IMR-90 (cell line): Measurements from ENCODE around the gene RAB11FIP4. TPM values are rescaled to one million over a fixed set of nuclear protein-coding genes. Genes with fewer than 3 reads are reported as not detected.

Experiments
- ATAC-seq: fragments of 200-7000 bp; cut with Tn5 transposase; 2 replicates; pipeline ENCODE4 v1.9.1; 2020; ENCODE audit warnings: low read depth, mild to moderate bottlenecking, moderate library complexity
- BruUV-seq: library from RNA; stranded (reverse); fragments of 400-500 nt; replicated peaks from 2 replicates; lab custom pipeline; 2021; lab: Mats Ljungman, UMichigan
- CTCF ChIA-PET: fragments of 300-600 bp; formaldehyde crosslinking; extraction: SDS; loops from one replicate; lab custom pipeline; 2021; ENCODE audit warnings: antibody characterized with exemption; lab: Yijun Ruan, JAX
- POLR2A ChIA-PET: fragments of 300-600 bp; sonication (Branson Sonifier 250); formaldehyde crosslinking; loops from one replicate; lab custom pipeline; 2022; ENCODE audit warnings: antibody characterized with exemption; ENCODE audit not compliant: unreplicated experiment; lab: Charles Lee
- DNase-seq: peaks from one replicate; pipeline ENCODE4 v3.0.0; 2013
- H2AFZ ChIP-seq: replicated peaks from 2 replicates; pipeline ENCODE3; 2013; ENCODE audit warnings: low read length, mild to moderate bottlenecking; ENCODE audit not compliant: poor library complexity
- H2AK5ac ChIP-seq: 2 replicates; pipeline ENCODE4 v1.6.1; 2013; ENCODE audit warnings: low read depth, low read length, inconsistent platforms
- H2AK9ac ChIP-seq: replicated peaks from 2 replicates; pipeline ENCODE3; 2013; ENCODE audit warnings: mild to moderate bottlenecking, low read depth, low read length, moderate library complexity; ENCODE audit not compliant: poor library complexity
- H2BK120ac ChIP-seq: 2 replicates; pipeline ENCODE4 v1.6.1; 2013; ENCODE audit warnings: low read depth, low read length, inconsistent platforms
- H2BK15ac ChIP-seq: 3 replicates; pipeline ENCODE4 v1.6.1; 2013; ENCODE audit warnings: low read depth, low read length, inconsistent platforms
- H2BK20ac ChIP-seq: 2 replicates; pipeline ENCODE4 v1.6.1; 2013; ENCODE audit warnings: low read depth, mild to moderate bottlenecking, inconsistent platforms, low read length, moderate library complexity
- H2BK5ac ChIP-seq: 2 replicates; pipeline ENCODE4 v1.6.1; 2013; ENCODE audit warnings: mild to moderate bottlenecking, low read depth, low read length, inconsistent platforms; ENCODE audit not compliant: poor library complexity, severe bottlenecking
- H3K14ac ChIP-seq: replicated peaks from 2 replicates; pipeline ENCODE4 v1.6.1; 2013; ENCODE audit warnings: low read depth, low read length, inconsistent platforms
- H3K18ac ChIP-seq: 2 replicates; pipeline ENCODE4 v1.6.1; 2013; ENCODE audit warnings: low read depth, low read length, control low read depth
- H3K23ac ChIP-seq: 2 replicates; pipeline ENCODE4 v1.6.1; 2013; ENCODE audit warnings: low read depth, low read length, inconsistent platforms
- H3K27ac ChIP-seq: 2 replicates; pipeline ENCODE4 v1.5.1; 2013; ENCODE audit warnings: mild to moderate bottlenecking, control low read depth, low read length; ENCODE audit not compliant: insufficient read depth
- H3K27me3 ChIP-seq: 2 replicates; pipeline ENCODE4 v1.6.1; 2013; ENCODE audit warnings: low read length; ENCODE audit not compliant: control insufficient read depth, insufficient read depth
- H3K36me3 ChIP-seq: 2 replicates; pipeline ENCODE4 v1.6.1; 2013; ENCODE audit warnings: low read length, mixed read lengths; ENCODE audit not compliant: control insufficient read depth, insufficient read depth
- H3K4ac ChIP-seq: 2 replicates; pipeline ENCODE4 v1.6.1; 2013; ENCODE audit warnings: low read depth, low read length, inconsistent platforms
- H3K4me1 ChIP-seq: 2 replicates; pipeline ENCODE4 v1.6.1; 2013; ENCODE audit warnings: low read length, mixed read lengths; ENCODE audit not compliant: control insufficient read depth, insufficient read depth
- H3K4me2 ChIP-seq: 2 replicates; pipeline ENCODE4 v1.6.1; 2013; ENCODE audit warnings: low read depth, mild to moderate bottlenecking, control low read depth, low read length, moderate library complexity
- H3K4me3 ChIP-seq: 2 replicates; pipeline ENCODE4 v1.5.1; 2013; ENCODE audit warnings: low read depth, mild to moderate bottlenecking, control low read depth, low read length, moderate library complexity; ENCODE audit not compliant: insufficient read depth
- H3K56ac ChIP-seq: 2 replicates; pipeline ENCODE4 v1.6.1; 2013; ENCODE audit warnings: low read length, inconsistent platforms; ENCODE audit not compliant: insufficient read depth; ENCODE audit errors: extremely low read depth
- H3K79me1 ChIP-seq, 2 experiments: 2 replicates each; pipeline ENCODE4 v1.6.1; 2013; ENCODE audit warnings: low read length in 2 of 2, inconsistent platforms in 1 of 2, low read depth in 1 of 2
- H3K9ac ChIP-seq: 2 replicates; pipeline ENCODE4 v1.6.1; 2013; ENCODE audit warnings: low read depth, low read length, control low read depth
- H3K9me1 ChIP-seq: 2 replicates; pipeline ENCODE4 v1.6.1; 2013; ENCODE audit warnings: low read length, inconsistent platforms; ENCODE audit not compliant: insufficient read depth
- H3K9me3 ChIP-seq: 2 replicates; pipeline ENCODE4 v1.6.1; 2013; ENCODE audit warnings: low read length; ENCODE audit not compliant: control insufficient read depth, insufficient read depth
- H4K20me1 ChIP-seq: 2 replicates; pipeline ENCODE4 v1.6.1; 2013; ENCODE audit warnings: low read length, inconsistent platforms; ENCODE audit not compliant: insufficient read depth
- H4K5ac ChIP-seq: 2 replicates; pipeline ENCODE4 v1.6.1; 2013; ENCODE audit warnings: mild to moderate bottlenecking, low read depth, low read length, control low read depth
- H4K8ac ChIP-seq, 2 experiments: 2 replicates each; pipeline ENCODE4 v1.6.1; 2013; ENCODE audit warnings: low read depth in 2 of 2, low read length in 2 of 2, control low read depth in 1 of 2, inconsistent platforms in 1 of 2
- H4K91ac ChIP-seq: 2 replicates; pipeline ENCODE4 v1.6.1; 2013; ENCODE audit warnings: low read depth, low read length, inconsistent platforms; ENCODE audit not compliant: insufficient read depth
- BHLHE40 ChIP-seq: fragments of 150-350 bp; IDR thresholded peaks from 2 replicates; pipeline ENCODE4 v1.6.1; 2016; ENCODE audit warnings: mild to moderate bottlenecking, low read depth, low read length
- CEBPB ChIP-seq: IDR thresholded peaks from 2 replicates; pipeline ENCODE4 v1.6.1; 2012; ENCODE audit warnings: low read depth, low read length, improper control_type of control experiment
- FOS ChIP-seq: fragments of 150-350 bp; IDR thresholded peaks from 2 replicates; pipeline ENCODE4 v1.6.1; 2016; ENCODE audit warnings: low read depth, low read length
- MAFK ChIP-seq: IDR thresholded peaks from 2 replicates; pipeline ENCODE4 v1.6.1; 2012; ENCODE audit warnings: low read depth, low read length, improper control_type of control experiment
- MAZ ChIP-seq: IDR thresholded peaks from 2 replicates; pipeline ENCODE4 v1.6.1; 2012; ENCODE audit warnings: low read depth, mild to moderate bottlenecking, low read length, improper control_type of control experiment, moderate library complexity, borderline replicate concordance
- MXI1 ChIP-seq: IDR thresholded peaks from 2 replicates; pipeline ENCODE4 v1.6.1; 2012; ENCODE audit warnings: low read depth, mild to moderate bottlenecking, low read length, moderate library complexity, borderline replicate concordance
- NFE2L2 ChIP-seq: fragments of 150-350 bp; IDR thresholded peaks from 2 replicates; pipeline ENCODE4 v1.6.1; 2016; ENCODE audit warnings: low read depth, mild to moderate bottlenecking, low read length
- POLR2A ChIP-seq: IDR thresholded peaks from 2 replicates; pipeline ENCODE4 v1.6.1; 2012; ENCODE audit warnings: mild to moderate bottlenecking, low read depth, low read length
- RAD21 ChIP-seq: IDR thresholded peaks from 2 replicates; pipeline ENCODE4 v1.6.1; 2012; ENCODE audit warnings: low read length, improper control_type of control experiment
- RCOR1 ChIP-seq: IDR thresholded peaks from 2 replicates; pipeline ENCODE4 v1.6.1; 2012; ENCODE audit warnings: mild to moderate bottlenecking, low read length, improper control_type of control experiment; ENCODE audit not compliant: insufficient replicate concordance
- RFX5 ChIP-seq: IDR thresholded peaks from 2 replicates; pipeline ENCODE4 v1.8.0; 2012; ENCODE audit warnings: low read depth, mild to moderate bottlenecking, low read length, moderate library complexity
- SMC3 ChIP-seq: fragments of 150-350 bp; IDR thresholded peaks from 2 replicates; pipeline ENCODE4 v1.6.1; 2016; ENCODE audit warnings: low read depth, mild to moderate bottlenecking, antibody characterized with exemption, low read length, moderate library complexity
- WGBS, 2 experiments: methylation state at CpG; one replicate each; pipeline versions ENCODE4 v1.1.5 to v1.1.7; 2013; ENCODE audit warnings: missing lambda C conversion rate in 2 of 2; ENCODE audit not compliant: insufficient read length in 1 of 2; ENCODE audit errors: extremely low coverage in 2 of 2; 5-methylcytosine and 5-hydroxymethylcytosine counted together
- dilution Hi-C: fragments of 300-500 bp; cut with HindIII; formaldehyde crosslinking; loops from one replicate; pipeline ENCODE4 v1.14.3; 2018; ENCODE audit warnings: low sequenced_read_pairs; ENCODE audit not compliant: unreplicated experiment
- in situ Hi-C: fragments of 300-500 bp; cut with MboI; formaldehyde crosslinking; loops from 3 replicates; pipeline ENCODE4 v1.14.3; 2019; ENCODE audit warnings: low sequenced_read_pairs, inconsistent platforms, mixed read lengths
- intact Hi-C: fragments of 100-400 bp; cut with micrococcal nuclease; formaldehyde crosslinking; loops from 2 replicates; pipeline ENCODE4 v1.10.0; 2022
- polyA plus RNA-seq, 3 experiments: library from polyadenylated mRNA; depleted of rRNA; stranded (reverse); fragments of >200 nt; gene quantifications; 2 replicates each; pipeline ENCODE4 v1.2.3, GENCODE V29; 2012; ENCODE audit warnings: low replicate concordance in 1 of 3
- total RNA-seq: library from RNA; depleted of rRNA; stranded (reverse); fragments of >200 nt; gene quantifications from 2 replicates; pipeline ENCODE4 v1.2.3, GENCODE V29; 2012
- TF ChIP-seq, protein P1 (sequence below): fragments of 150-350 bp; IDR thresholded peaks from 2 replicates; pipeline ENCODE4 v1.6.1; 2017; ENCODE audit warnings: mild to moderate bottlenecking, antibody characterized with exemption, low read length, low read depth
- TF ChIP-seq, protein P2 (sequence below): conservative IDR thresholded peaks from 2 replicates; pipeline ENCODE4 v1.5.1; 2012; ENCODE audit warnings: mild to moderate bottlenecking, low read depth, low read length, improper control_type of control experiment

The RAB11FIP4 gene
- total and polyA plus RNA-seq, 2 of the 4 experiments (the other 2 are of a cell fraction) = 0.68 to 1.1 TPM

DNA sequence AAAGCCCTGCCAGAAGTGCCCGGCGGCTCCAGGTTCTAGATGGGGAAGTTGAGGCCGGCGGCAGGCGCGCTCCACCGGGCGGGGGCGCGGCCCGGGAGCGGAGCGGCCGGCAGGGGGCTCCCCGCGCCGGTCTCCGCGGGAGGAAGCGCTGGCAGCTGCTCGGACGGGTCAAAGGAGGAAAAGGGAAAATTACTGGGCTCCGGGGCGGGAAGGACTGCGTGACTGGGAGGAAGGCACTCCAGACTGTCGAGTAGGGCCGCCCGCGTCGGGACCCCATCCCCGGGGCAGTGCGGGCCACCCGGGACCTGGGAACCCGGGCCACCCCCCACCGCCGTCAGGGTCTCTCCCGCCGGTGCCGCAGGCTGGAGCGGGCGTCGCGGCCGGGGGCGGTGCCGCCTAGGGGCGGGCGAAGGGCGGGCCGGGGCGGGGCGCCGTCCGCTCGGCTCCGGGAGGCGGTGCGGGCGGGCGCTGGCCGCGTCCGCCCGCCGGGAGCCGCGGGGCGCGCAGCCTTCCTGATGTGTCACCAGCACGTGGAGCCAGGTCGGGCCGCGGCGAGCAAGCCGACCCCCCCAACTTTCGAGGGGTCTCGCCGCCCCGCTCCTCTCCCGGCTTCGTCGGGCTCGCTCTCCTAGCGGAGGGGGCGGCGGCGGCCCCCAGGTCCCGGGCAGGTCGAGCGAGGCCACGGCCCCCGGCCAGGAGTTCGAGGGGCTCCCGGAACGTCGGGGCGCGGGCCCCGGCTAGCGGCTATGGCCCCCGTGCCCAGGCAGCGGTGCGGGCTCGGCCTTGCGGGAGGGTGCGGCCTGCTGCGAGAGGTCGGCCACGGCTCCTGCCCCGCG lies 167.5 kb downstream of the RAB11FIP4 start:
- peak; percentile 94 for ATAC-seq
- peaks cover 3% of the 10 kb centered on the region for H4K20me1 ChIP-seq
- CTCF ChIA-PET = interaction anchor here (0.6 to 2.7 kb wide), 2 partner anchors 67 to 284 kb away, joined by 3 to 15 read pairs; no protein-coding TSS in a partner anchor
- H3K27ac ChIP-seq = peak overlapping the region; percentile 87
- H3K27me3 ChIP-seq = no peaks in the 10 kb centered on the region
- peaks cover 3 to 37% of the 10 kb centered on the region in 2 experiments; a peak in 2 of 4 replicates for H3K79me1 ChIP-seq
- H3K18ac ChIP-seq = no peak overlapping the region; the same call in 1 of the 2 replicates
- H3K4me2 ChIP-seq = peak overlapping the region; percentile 87
- peak overlapping the region; percentile 87 for H2BK5ac ChIP-seq
- H2BK20ac ChIP-seq = peak overlapping the region; percentile 79
- peaks cover 5% of the 10 kb centered on the region; the same call in 1 of the 2 replicates for H3K36me3 ChIP-seq
- DNase-seq = peak; percentile 80
- no TSS peak for BruUV-seq
- peak overlapping the region; percentile 78 for H2AK5ac ChIP-seq
- H3K56ac ChIP-seq = no peak overlapping the region
- WGBS, 2 experiments = 1% methylated on average over 42 of the region's 111 CpGs; no CpG with 5 or more reads in 1 of the 2 experiments
- H2BK15ac ChIP-seq = peak overlapping the region; percentile 40; the same call in 1 of the 3 replicates
- no peaks in the 10 kb centered on the region for H3K9me3 ChIP-seq
- intact Hi-C loops (loop anchor here (1.0 to 5.0 kb wide), 2 partner anchors 183 to 283 kb away; no protein-coding TSS in a partner anchor), dilution Hi-C loops (no loop called here), in situ Hi-C loops (no loop called here)
- no peak overlapping the region for H3K23ac ChIP-seq
- POLR2A ChIA-PET = no interaction called here
- H3K4me3 ChIP-seq = peak overlapping the region; percentile 70
- H2AFZ ChIP-seq = peak overlapping the region; percentile 96
- peak overlapping the region; percentile 89 for H3K9ac ChIP-seq
- H2BK120ac ChIP-seq = peak overlapping the region; percentile 90
- peak overlapping the region; percentile 84 for H4K91ac ChIP-seq
- peak overlapping the region; percentile 52; the same call in 1 of the 2 replicates for H4K5ac ChIP-seq
- H3K9me1 ChIP-seq = peaks cover 9% of the 10 kb centered on the region
- peak overlapping the region; percentile 82 for H3K4ac ChIP-seq
- peaks cover 17% of the 10 kb centered on the region for H3K4me1 ChIP-seq
- peak overlapping the region; percentile 87; the same call in 1 of the 2 replicates for H3K14ac ChIP-seq
- peak overlapping the region; percentile 99 for H2AK9ac ChIP-seq
- H4K8ac ChIP-seq = peak overlapping the region; percentile 93 to 97; a peak in 3 of 4 replicates
- TF ChIP-seq NFE2L2 (no peak), MAZ (peak; percentile 71; the same call in 1 of the 2 replicates), FOS (0 out of 2 replicates have a peak, but pooled peaks have one; percentile 3), RAD21 (peak; percentile 90), CEBPB (no peak), BHLHE40 (peak; percentile 74), RCOR1 (no peak), MXI1 (peak; percentile 89), MAFK (no peak), RFX5 (no peak), SMC3 (peak; percentile 93), POLR2A (peak; percentile 53; the same call in 1 of the 2 replicates)
- TF ChIP-seq, protein P1, sequence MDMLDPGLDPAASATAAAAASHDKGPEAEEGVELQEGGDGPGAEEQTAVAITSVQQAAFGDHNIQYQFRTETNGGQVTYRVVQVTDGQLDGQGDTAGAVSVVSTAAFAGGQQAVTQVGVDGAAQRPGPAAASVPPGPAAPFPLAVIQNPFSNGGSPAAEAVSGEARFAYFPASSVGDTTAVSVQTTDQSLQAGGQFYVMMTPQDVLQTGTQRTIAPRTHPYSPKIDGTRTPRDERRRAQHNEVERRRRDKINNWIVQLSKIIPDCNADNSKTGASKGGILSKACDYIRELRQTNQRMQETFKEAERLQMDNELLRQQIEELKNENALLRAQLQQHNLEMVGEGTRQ = peak; percentile 69
- TF ChIP-seq, protein P2, sequence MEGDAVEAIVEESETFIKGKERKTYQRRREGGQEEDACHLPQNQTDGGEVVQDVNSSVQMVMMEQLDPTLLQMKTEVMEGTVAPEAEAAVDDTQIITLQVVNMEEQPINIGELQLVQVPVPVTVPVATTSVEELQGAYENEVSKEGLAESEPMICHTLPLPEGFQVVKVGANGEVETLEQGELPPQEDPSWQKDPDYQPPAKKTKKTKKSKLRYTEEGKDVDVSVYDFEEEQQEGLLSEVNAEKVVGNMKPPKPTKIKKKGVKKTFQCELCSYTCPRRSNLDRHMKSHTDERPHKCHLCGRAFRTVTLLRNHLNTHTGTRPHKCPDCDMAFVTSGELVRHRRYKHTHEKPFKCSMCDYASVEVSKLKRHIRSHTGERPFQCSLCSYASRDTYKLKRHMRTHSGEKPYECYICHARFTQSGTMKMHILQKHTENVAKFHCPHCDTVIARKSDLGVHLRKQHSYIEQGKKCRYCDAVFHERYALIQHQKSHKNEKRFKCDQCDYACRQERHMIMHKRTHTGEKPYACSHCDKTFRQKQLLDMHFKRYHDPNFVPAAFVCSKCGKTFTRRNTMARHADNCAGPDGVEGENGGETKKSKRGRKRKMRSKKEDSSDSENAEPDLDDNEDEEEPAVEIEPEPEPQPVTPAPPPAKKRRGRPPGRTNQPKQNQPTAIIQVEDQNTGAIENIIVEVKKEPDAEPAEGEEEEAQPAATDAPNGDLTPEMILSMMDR = peak; percentile 98
